Sciatic nerve (tissue), 2 donors: Measurements from ENCODE around the gene HNRNPC. TPM values are rescaled to one million over a fixed set of nuclear protein-coding genes. Genes with fewer than 3 reads are reported as not detected.
"Not testable (repeated sequence)": the region's sequence is repeated elsewhere in the genome, so short reads cannot be mapped to it uniquely, and the experiment has no call there.

ENCODE experiments used
- ATAC-seq: fragments of 200-7000 bp; cut with Tn5 transposase; one replicate; pipeline ENCODE4 v1.9.1; 2020; ENCODE audit warnings: mild to moderate bottlenecking, moderate library complexity
- DNase-seq: peaks from one replicate; pipeline ENCODE4 v3.0.0-alpha.2; 2020; ENCODE audit warnings: low spot score
- intact Hi-C: fragments of 100-400 bp; cut with DNase I; formaldehyde crosslinking; loops from one replicate; pipeline ENCODE4 v1.14.2; 2022
- total RNA-seq: library from RNA; stranded (reverse); fragmentation: NEBNext Ultra II Directional; extraction: Animal tissue kit (Norgen Biotek cat#: 25700); gene quantifications from one replicate; pipeline ENCODE4 v1.2.1, GENCODE V29; 2021
- donor health status: DM: no; HTN: no; CAD: no.
- donor health status: DM: no; HTN: no; CAD: no.

HNRNPC gene
- 395 TPM for total RNA-seq

DNA sequence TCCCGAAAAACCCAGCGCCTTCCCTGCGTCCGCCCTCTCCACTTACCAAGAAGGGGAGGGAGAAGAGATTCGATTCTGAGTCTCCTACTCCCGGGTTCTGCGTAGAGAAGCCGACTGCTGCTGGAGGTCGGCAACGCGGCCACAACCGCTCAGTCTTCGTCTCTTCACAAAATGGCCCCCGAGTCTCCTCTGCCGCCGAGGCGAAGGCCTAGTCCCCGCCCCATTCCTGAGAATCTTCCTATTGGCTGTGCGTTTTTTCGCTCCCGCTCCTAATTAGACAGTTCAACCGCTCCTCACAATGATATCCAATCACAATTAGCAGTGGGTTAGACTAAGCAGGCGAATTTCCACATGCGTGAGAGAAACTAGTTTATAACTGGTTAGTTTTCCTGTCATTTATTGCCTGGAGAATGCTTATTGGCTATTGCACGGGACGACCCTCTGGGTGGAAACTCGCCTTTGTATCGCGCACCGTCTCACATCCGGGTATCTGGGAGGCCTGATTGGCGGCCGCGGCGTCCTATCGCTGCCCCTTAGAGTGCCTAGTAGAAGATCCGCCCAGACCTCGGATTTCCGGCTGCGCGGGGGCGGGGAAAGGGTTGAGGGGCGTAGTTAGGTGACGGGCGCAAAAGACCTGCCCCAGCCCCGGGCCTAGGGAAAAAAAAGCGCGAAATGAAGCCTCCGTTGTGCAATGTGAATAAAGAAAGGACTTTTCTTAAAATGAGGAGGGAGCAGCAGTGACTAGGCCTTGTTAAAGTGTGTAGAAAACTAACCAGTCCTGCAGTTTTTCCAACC lies at the start of gene HNRNPC:
Gene HNRNPC (minus strand): TSS at position 191 of the 795 bp plus-strand sequence. CDS start 35,249 bp downstream, outside the sequence.
- ATAC-seq, result peak; percentile 99
- intact Hi-C loops, result no loop called here

GRCh38 chr14:21317398-21317797 lies 48.2 kb upstream of the HNRNPC start:
- intact Hi-C loops, result no loop called here
- no peak for ATAC-seq
- DNase-seq, result no peak

More for the DNA sequence above, at the start of gene HNRNPC:
- peak; percentile 100 for DNase-seq

DNA sequence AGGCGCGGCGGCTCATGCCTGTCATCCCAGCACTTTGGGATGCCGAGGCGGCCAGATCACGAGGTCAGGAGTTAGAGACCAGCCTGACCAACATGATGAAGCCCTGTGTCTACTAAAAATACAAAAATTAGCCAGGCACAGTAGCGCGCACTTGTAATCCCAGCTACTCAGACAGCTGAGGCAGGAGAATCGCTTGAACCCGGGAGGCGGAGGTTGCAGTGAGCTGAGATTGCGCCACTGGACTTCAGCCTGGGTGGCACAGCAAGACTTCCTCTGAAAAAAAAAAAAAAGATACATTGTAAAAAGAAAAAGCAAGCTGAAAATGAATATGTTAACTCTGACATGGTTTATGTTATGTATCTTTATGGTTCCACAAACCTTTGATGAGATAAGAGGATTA lies 44.3 kb upstream of the HNRNPC start:
- DNase-seq, result no peak
- no peak for ATAC-seq
- intact Hi-C loops, result no loop called here

DNA sequence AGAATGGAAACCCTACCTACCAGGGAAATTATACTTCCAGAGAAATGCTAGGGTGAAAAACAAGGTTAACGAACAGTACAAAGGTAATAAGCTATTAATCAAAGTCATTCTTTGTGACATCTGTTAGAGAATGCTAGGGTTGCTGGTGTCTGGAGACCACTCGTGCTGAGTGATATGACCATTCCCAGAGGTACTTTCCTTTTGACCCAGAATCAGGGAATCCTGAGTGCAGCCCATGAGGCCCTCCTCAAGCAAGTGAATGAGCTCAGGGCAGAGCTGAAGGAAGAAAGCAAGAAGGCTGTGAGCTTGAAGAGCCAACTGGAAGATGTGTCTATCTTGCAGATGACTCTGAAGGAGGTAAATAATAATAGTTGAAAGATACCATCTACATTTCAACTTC lies 42.4 kb upstream of the HNRNPC start:
- ATAC-seq (no peak), DNase-seq (no peak)
- intact Hi-C loops, result no loop called here

DNA sequence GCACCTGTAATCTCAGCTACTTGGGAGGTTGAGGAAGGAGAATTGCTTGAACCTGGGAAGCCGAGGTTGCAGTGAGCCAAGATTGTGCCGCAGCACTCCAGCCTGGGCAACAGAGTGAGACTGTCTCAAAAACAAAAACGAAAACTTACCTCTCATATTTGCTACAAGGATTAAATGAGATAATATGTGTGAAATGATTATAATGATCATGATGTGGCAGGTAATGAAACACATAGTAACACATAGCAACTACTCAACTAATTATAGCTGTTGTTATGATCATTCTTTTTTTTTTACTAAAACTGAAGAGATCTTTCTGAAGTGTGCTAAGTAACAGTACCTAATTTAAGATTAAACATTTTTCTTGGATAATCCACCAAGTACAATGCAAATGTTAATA lies 40.7 kb upstream of the HNRNPC start:
- DNase-seq (no peak), ATAC-seq (no peak)
- intact Hi-C loops, result no loop called here

GRCh38 chr14:21309238-21309636 lies 40.0 kb upstream of the HNRNPC start:
- DNase-seq, result no peak
- ATAC-seq, result no peak
- intact Hi-C loops, result no loop called here

GRCh38 chr14:21308479-21309237 lies 39.4 kb upstream of the HNRNPC start:
- DNase-seq (no peak), ATAC-seq (peak; percentile 74)
- intact Hi-C loops, result no loop called here

GRCh38 chr14:21308132-21308478 lies 38.9 kb upstream of the HNRNPC start:
- DNase-seq, result no peak
- ATAC-seq, result no peak
- intact Hi-C loops, result no loop called here

DNA sequence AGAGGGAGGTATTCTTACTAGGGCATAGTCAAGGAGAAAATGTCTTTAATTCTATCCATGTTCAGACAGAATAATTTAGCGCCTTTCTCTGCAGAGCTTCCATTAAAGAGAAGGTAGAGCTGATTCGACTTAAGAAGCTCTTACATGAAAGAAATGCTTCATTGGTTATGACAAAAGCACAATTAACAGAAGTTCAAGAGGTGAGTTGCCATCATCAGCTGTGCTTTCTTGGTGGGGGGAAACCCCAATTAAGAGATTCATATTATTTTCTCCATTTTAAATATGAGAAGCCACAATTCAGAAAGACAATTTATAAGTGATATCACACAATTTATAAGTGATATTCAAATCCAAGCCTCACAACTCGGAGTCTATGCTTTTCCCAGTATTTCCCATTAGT lies 38.4 kb upstream of the HNRNPC start:
- ATAC-seq (no peak), DNase-seq (no peak)
- intact Hi-C loops, result no loop called here

DNA sequence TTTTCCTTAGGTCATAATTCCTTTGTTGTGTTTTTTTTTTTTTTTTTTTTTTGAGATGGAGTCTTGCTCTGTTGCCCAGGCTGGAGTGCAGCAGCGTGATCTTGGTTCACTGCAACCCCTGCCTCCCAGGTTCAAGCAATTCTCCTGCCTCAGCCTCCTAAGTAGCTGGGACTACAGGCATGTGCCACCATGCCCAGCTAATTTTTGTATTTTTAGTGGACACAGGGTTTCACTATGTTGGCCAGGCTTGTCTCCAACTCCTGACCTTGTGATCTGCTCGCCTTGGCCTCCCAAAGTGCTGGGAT lies 33.5 kb upstream of the HNRNPC start:
- ATAC-seq, intact Hi-C loops, DNase-seq: not testable (repeated sequence)

- intact Hi-C loops, result no loop called here
- ATAC-seq, result no peak
- no peak for DNase-seq
These were observed 33.0 kb upstream of the HNRNPC start for GRCh38 chr14:21302013-21302835.

GRCh38 chr14:21300892-21301291 lies 31.6 kb upstream of the HNRNPC start:
- no peak for DNase-seq
- intact Hi-C loops, result no loop called here
- ATAC-seq, result no peak

GRCh38 chr14:21299562-21300130 lies 30.4 kb upstream of the HNRNPC start:
- DNase-seq (no peak), ATAC-seq (no peak)
- intact Hi-C loops, result no loop called here

- DNase-seq, result no peak
- intact Hi-C loops, result no loop called here
- ATAC-seq, result no peak
These were observed 29.1 kb upstream of the HNRNPC start for GRCh38 chr14:21298358-21298757.

- ATAC-seq, intact Hi-C loops, DNase-seq: not testable (repeated sequence)
These were observed 24.8 kb upstream of the HNRNPC start for GRCh38 chr14:21294026-21294425.

- ATAC-seq (no peak), DNase-seq (no peak)
- intact Hi-C loops, result no loop called here
These were observed 17.9 kb upstream of the HNRNPC start for GRCh38 chr14:21287168-21287567.

- DNase-seq, intact Hi-C loops, ATAC-seq: not testable (repeated sequence)
These were observed 17.3 kb upstream of the HNRNPC start for GRCh38 chr14:21286516-21286915.

GRCh38 chr14:21281917-21282316 lies 12.7 kb upstream of the HNRNPC start:
- DNase-seq, intact Hi-C loops, ATAC-seq: not testable (repeated sequence)

DNA sequence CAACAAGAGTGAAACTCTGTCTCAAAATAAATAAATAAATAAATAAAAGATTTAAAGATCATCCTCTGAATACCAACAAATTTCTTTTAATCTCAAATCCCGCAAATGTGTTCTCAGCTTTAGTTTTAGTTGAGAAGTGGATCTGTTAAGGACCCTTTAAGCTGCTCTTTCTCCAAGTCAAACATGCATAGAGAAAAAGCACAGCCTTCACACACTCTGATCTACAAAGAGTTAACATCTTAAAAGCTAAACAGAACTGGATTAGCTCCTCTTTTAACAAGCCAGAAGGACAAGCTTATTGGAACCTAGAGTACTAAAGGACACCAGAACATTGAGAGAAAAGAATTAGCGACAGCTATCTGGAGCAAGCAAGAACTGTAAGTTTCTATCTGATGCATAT lies 10.5 kb upstream of the HNRNPC start, which contains the start of gene RPGRIP1:
Gene RPGRIP1 (plus strand): TSS at position 301 of the 400 bp plus-strand sequence. CDS start 7,894 bp downstream, outside the sequence.
- intact Hi-C loops, result no loop called here

More for the DNA sequence above, 10.5 kb upstream of the HNRNPC start, which contains the start of gene RPGRIP1:
- ATAC-seq (no peak), DNase-seq (no peak)
